Fibroblast of lung (primary cell): ENCODE data around the gene NEDD4L. TPM values are rescaled to one million over a fixed set of nuclear protein-coding genes. Genes with fewer than 3 reads are reported as not detected.
A peak's percentile ranks its signal among the peaks of the same experiment; 100 is the strongest.

Source experiments
- DNase-seq, 2 donors: peaks; one replicate each; pipeline versions ENCODE4 v3.0.0 to v3.0.0-alpha.2; 2010; ENCODE audit warnings: low read depth in 2 of 2
- H2AFZ ChIP-seq: 2 replicates; pipeline ENCODE4 v1.5.1; 2012; ENCODE audit warnings: low read length, control low read depth, inconsistent platforms
- H3K27ac ChIP-seq: 2 replicates; pipeline ENCODE4 v1.5.1; 2011; ENCODE audit warnings: low read length, control low read depth; ENCODE audit not compliant: insufficient read depth
- H3K27me3 ChIP-seq: 2 replicates; pipeline ENCODE4 v1.5.1; 2011; ENCODE audit warnings: mild to moderate bottlenecking, low read length; ENCODE audit not compliant: control insufficient read depth, insufficient read depth
- H3K36me3 ChIP-seq: 2 replicates; pipeline ENCODE4 v1.5.1; 2011; ENCODE audit warnings: low read length; ENCODE audit not compliant: control insufficient read depth, insufficient read depth
- H3K4me1 ChIP-seq: 2 replicates; pipeline ENCODE4 v1.5.1; 2011; ENCODE audit warnings: low read length; ENCODE audit not compliant: control insufficient read depth, insufficient read depth; ENCODE audit errors: extremely low read depth
- H3K4me2 ChIP-seq: 2 replicates; pipeline ENCODE4 v1.5.1; 2011; ENCODE audit warnings: low read length, control low read depth; ENCODE audit not compliant: insufficient read depth; ENCODE audit errors: extremely low read depth
- H3K4me3 ChIP-seq, 4 experiments: fragments of 200-600 bp in 1 of 4; sonication (generic) in 1 of 4; replicated peaks in 1 of 4; 2 replicates each; pipeline ENCODE4 v1.5.1; 2011 to 2016; ENCODE audit warnings: low read length in 4 of 4, low read depth in 3 of 4, mild to moderate bottlenecking in 3 of 4, control low read depth in 2 of 4, inconsistent platforms in 1 of 4, mixed read lengths in 1 of 4; ENCODE audit not compliant: insufficient read depth in 1 of 4; ENCODE audit errors: control extremely low read depth in 1 of 4
- H3K79me2 ChIP-seq: 2 replicates; pipeline ENCODE4 v1.5.1; 2012; ENCODE audit warnings: mild to moderate bottlenecking, low read length, inconsistent platforms; ENCODE audit not compliant: control insufficient read depth, insufficient read depth
- H3K9ac ChIP-seq: 2 replicates; pipeline ENCODE4 v1.5.1; 2011; ENCODE audit warnings: mild to moderate bottlenecking, low read length, control low read depth; ENCODE audit not compliant: insufficient read depth
- H3K9me3 ChIP-seq: 2 replicates; pipeline ENCODE4 v1.5.1; 2012; ENCODE audit warnings: low read depth, low read length; ENCODE audit not compliant: control insufficient read depth, insufficient read depth
- H4K20me1 ChIP-seq: 2 replicates; pipeline ENCODE4 v1.5.1; 2011; ENCODE audit warnings: low read length; ENCODE audit not compliant: control insufficient read depth, insufficient read depth; ENCODE audit errors: extremely low read depth
- CTCF ChIP-seq, 2 donors: IDR thresholded peaks in 1 of 2; conservative IDR thresholded peaks in 1 of 2; 1 replicate in 1 of 2; 2 replicates in 1 of 2; pipeline ENCODE4 v1.5.1; 2011 to 2012; ENCODE audit warnings: low read length in 2 of 2, control low read depth in 1 of 2, inconsistent platforms in 1 of 2, low read depth in 1 of 2, mild to moderate bottlenecking in 1 of 2
- EZH2 ChIP-seq: IDR thresholded peaks from 2 replicates; pipeline ENCODE4 v1.5.1; 2012; ENCODE audit warnings: low read length, control low read depth, mild to moderate bottlenecking; ENCODE audit errors: missing control alignments
- polyA plus RNA-seq, 2 donors: library from polyadenylated mRNA; depleted of rRNA in 1 of 2; stranded (reverse) in 1 of 2; unstranded in 1 of 2; fragments of >200 nt; gene quantifications; 2 replicates each; pipeline ENCODE4 v1.2.1, GENCODE V29; 2011 to 2012; ENCODE audit warnings: missing spikeins in 1 of 2
- total RNA-seq: library from RNA; depleted of rRNA; stranded (reverse); fragments of >200 nt; gene quantifications from 2 replicates; pipeline ENCODE4 v1.2.1, GENCODE V29; 2014

NEDD4L gene
- total and polyA plus RNA-seq, 2 donors (not counting 1 experiment from before 2014, with no cell fraction given), result 5.5 to 18.7 TPM

DNA sequence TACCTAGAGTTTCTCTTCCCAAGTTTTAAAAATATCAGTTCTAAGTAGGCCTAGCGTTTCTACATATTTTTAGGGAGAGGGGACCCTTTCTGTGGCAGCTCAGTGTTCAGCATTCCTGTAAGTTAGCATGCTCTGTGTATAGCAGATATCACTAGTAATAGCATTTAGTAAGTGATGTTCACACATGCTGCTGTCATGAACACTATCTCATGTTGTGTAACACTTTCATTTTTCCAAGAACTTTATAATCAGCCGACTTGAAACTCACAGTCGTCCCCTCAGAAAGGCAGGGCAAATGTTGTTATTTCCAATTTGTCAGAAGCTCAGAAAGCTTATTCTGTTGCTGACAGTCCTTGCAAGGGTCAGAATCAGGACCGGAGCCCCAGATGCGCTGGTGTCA is 317.2 kb downstream of the NEDD4L start:
- H3K4me1 ChIP-seq, result peaks cover 22% of the 10 kb centered on the region
- H3K79me2 ChIP-seq, result no peaks in the 10 kb centered on the region
- peak in 1 of 2 donors; percentile 22 for DNase-seq
- no peaks in the 10 kb centered on the region for H3K36me3 ChIP-seq
- no peak overlapping the region for H3K9ac ChIP-seq
- no peaks in the 10 kb centered on the region for H3K27me3 ChIP-seq
- no peaks in the 10 kb centered on the region for H4K20me1 ChIP-seq
- H2AFZ ChIP-seq, result no peak overlapping the region
- peak overlapping the region; percentile 89 for H3K27ac ChIP-seq
- H3K4me3 ChIP-seq, result peak overlapping the region in 2 of 4 experiments; percentile 7 to 8
- H3K4me2 ChIP-seq, result peak overlapping the region; percentile 79
- no peak for TF ChIP-seq EZH2
- no peak for TF ChIP-seq CTCF (conservative IDR thresholded peaks at IDR 0.05 in 1 of 2, IDR thresholded peaks at IDR 0.05 in 1 of 2; ENCODE audit: low read depth in 1 of 2, low read length in 2 of 2)
- no peaks in the 10 kb centered on the region for H3K9me3 ChIP-seq

DNA sequence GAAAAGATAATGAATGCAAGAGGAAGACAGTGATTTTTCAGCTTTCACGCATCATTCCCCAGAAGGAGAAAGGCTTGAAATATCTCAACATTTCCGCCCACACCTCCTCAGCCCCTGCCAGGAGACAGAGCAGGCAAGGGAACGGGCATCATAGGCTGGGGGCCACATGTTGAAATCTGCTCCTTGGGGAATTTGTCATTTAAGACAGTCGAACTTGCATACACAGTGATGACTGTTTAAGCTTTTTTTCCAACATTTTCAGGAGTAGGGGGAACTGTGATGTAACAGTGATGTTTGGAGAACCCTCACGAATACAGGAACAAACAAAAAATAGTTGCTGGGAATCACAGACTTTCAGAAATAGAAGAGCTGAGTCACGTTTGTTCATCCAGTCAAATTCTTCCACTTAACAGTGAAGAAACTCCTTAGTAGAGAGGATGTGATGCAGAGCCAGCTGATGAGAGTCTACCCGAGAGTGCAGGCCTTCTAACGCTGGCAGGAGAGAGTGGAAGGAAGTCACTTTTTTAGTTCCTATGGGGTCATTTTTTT is 318.1 kb downstream of the NEDD4L start:
- H3K9ac ChIP-seq, result peak overlapping the region; percentile 50
- peak overlapping the region; percentile 58 for H2AFZ ChIP-seq
- no peaks in the 10 kb centered on the region for H3K27me3 ChIP-seq
- no peaks in the 10 kb centered on the region for H4K20me1 ChIP-seq
- H3K4me2 ChIP-seq, result peak overlapping the region; percentile 79
- peaks cover 22% of the 10 kb centered on the region for H3K4me1 ChIP-seq
- no peaks in the 10 kb centered on the region for H3K79me2 ChIP-seq
- H3K9me3 ChIP-seq, result no peaks in the 10 kb centered on the region
- no peaks in the 10 kb centered on the region for H3K36me3 ChIP-seq
- H3K4me3 ChIP-seq, result no peak overlapping the region
- TF ChIP-seq CTCF (conservative IDR thresholded peaks at IDR 0.05 in 1 of 2, IDR thresholded peaks at IDR 0.05 in 1 of 2; ENCODE audit: low read depth in 1 of 2, low read length in 2 of 2), result no peak
- TF ChIP-seq EZH2, result no peak
- DNase-seq, result peak; percentile 94 to 96
- H3K27ac ChIP-seq, result peak overlapping the region; percentile 89

DNA sequence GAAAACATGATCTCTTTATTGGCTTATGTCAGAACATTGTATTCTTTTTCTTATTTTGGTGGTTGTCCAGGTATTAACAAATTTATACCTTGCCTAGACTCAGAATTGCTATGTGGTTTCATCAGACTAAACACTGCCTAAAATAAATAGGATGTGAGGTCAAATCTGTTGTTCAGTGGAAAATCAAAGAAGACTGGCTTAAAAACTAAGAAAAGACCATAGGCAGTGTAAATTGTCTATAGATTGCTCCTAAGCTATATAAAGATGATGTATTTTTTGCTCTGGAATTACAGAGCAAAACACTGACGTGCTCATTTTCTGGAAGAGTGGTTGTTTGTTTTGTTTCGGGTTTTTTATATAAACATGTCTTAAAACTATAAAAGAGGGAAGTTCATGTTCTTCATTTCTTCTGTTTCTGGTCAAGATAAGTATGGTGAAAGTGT is 318.8 kb downstream of the NEDD4L start:
- Histone ChIP-seq H3K27ac (peak overlapping the region; percentile 89), H3K4me2 (peak overlapping the region; percentile 56), H3K79me2 (no peaks in the 10 kb centered on the region), H3K9ac (no peak overlapping the region), H3K4me3 (no peak overlapping the region), H3K4me1 (peaks cover 22% of the 10 kb centered on the region), H4K20me1 (no peaks in the 10 kb centered on the region), H3K9me3 (no peaks in the 10 kb centered on the region), H2AFZ (no peak overlapping the region), H3K36me3 (no peaks in the 10 kb centered on the region), H3K27me3 (no peaks in the 10 kb centered on the region)
- DNase-seq, result peak in 1 of 2 donors; percentile 53
- TF ChIP-seq CTCF (conservative IDR thresholded peaks at IDR 0.05 in 1 of 2, IDR thresholded peaks at IDR 0.05 in 1 of 2; ENCODE audit: low read depth in 1 of 2, low read length in 2 of 2), result no peak
- TF ChIP-seq EZH2, result no peak
